Measurements from ENCODE around the gene PACS2.

DNA sequence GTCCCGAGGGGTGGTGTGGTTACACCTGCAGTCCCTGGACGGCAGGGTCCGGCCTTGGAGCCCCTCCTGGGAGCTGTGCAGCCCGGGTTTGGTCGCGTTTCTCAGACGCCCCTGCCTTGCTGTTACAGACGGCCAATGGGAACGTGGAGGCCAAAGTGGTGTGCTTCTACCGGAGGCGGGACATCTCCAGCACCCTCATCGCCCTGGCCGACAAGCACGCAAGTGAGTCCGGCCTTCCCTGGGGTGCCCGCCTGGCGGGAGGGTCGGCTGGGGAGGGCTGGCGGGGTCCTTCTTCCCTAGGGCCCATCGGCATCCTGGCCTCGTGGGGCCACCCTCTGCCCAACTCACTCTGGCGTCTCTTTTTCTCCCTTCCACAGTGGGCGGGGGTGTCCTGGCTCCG, 130.7 kb downstream of the PACS2 start:
- TF ChIP-seq POLR2A (IDR thresholded peaks at IDR 0.05): no peak
- TF ChIP-seq, protein P1, sequence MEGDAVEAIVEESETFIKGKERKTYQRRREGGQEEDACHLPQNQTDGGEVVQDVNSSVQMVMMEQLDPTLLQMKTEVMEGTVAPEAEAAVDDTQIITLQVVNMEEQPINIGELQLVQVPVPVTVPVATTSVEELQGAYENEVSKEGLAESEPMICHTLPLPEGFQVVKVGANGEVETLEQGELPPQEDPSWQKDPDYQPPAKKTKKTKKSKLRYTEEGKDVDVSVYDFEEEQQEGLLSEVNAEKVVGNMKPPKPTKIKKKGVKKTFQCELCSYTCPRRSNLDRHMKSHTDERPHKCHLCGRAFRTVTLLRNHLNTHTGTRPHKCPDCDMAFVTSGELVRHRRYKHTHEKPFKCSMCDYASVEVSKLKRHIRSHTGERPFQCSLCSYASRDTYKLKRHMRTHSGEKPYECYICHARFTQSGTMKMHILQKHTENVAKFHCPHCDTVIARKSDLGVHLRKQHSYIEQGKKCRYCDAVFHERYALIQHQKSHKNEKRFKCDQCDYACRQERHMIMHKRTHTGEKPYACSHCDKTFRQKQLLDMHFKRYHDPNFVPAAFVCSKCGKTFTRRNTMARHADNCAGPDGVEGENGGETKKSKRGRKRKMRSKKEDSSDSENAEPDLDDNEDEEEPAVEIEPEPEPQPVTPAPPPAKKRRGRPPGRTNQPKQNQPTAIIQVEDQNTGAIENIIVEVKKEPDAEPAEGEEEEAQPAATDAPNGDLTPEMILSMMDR (IDR thresholded peaks at IDR 0.05): no peak
- no peak for TF ChIP-seq POLR2AphosphoS5 (IDR thresholded peaks at IDR 0.05)

Data from breast epithelium (tissue), 3 donors.